Measurements from ENCODE around the gene ABL1. TPM values are rescaled to one million over a fixed set of nuclear protein-coding genes. Genes with fewer than 3 reads are reported as not detected.

The ABL1 gene
- total RNA-seq, 1 donor from 2014 or later: 31.2 TPM

- no peak overlapping the region for H3K4me3 ChIP-seq (ENCODE audit: low read depth, low read length)
- no peak for TF ChIP-seq CTCF (conservative IDR thresholded peaks at IDR 0.05; ENCODE audit: low read depth, low read length)
- DNase-seq (ENCODE audit: low read depth): no peak
Observed at GRCh38 chr9:130862217-130862616, 27.2 kb downstream of the ABL1 start.

GRCh38 chr9:130862747-130863146 is 27.7 kb downstream of the ABL1 start:
- no peak for DNase-seq (ENCODE audit: low read depth)
- no peak overlapping the region for H3K4me3 ChIP-seq (ENCODE audit: low read depth, low read length)
- no peak for TF ChIP-seq CTCF (conservative IDR thresholded peaks at IDR 0.05; ENCODE audit: low read depth, low read length)

GRCh38 chr9:130864541-130864940 is 29.5 kb downstream of the ABL1 start:
- no peak for DNase-seq (ENCODE audit: low read depth)
- no peak for TF ChIP-seq CTCF (conservative IDR thresholded peaks at IDR 0.05; ENCODE audit: low read depth, low read length)
- no peak overlapping the region for H3K4me3 ChIP-seq (ENCODE audit: low read depth, low read length)

- no peak for TF ChIP-seq CTCF (conservative IDR thresholded peaks at IDR 0.05; ENCODE audit: low read depth, low read length)
- no peak overlapping the region for H3K4me3 ChIP-seq (ENCODE audit: low read depth, low read length)
- DNase-seq (ENCODE audit: low read depth): no peak
Observed at GRCh38 chr9:130865921-130866320, 30.9 kb downstream of the ABL1 start.

GRCh38 chr9:130866474-130866965 is 31.5 kb downstream of the ABL1 start:
- H3K4me3 ChIP-seq (ENCODE audit: low read depth, low read length): no peak overlapping the region
- no peak for DNase-seq (ENCODE audit: low read depth)
- TF ChIP-seq CTCF (conservative IDR thresholded peaks at IDR 0.05; ENCODE audit: low read depth, low read length): peak; percentile 99

GRCh38 chr9:130867556-130867955 is 32.5 kb downstream of the ABL1 start:
- no peak for DNase-seq (ENCODE audit: low read depth)
- no peak for TF ChIP-seq CTCF (conservative IDR thresholded peaks at IDR 0.05; ENCODE audit: low read depth, low read length)
- H3K4me3 ChIP-seq (ENCODE audit: low read depth, low read length): no peak overlapping the region

GRCh38 chr9:130868230-130868629 is 33.2 kb downstream of the ABL1 start:
- no peak overlapping the region for H3K4me3 ChIP-seq (ENCODE audit: low read depth, low read length)
- DNase-seq (ENCODE audit: low read depth): no peak
- TF ChIP-seq CTCF (conservative IDR thresholded peaks at IDR 0.05; ENCODE audit: low read depth, low read length): no peak
